HG02678 (cell line): Measurements from ENCODE around the gene ERBB4.

ENCODE experiments used
- ATAC-seq: cut with Tn5 transposase; IDR thresholded peaks from one replicate; pipeline ENCODE4 v1.9.1; 2021; ENCODE audit warnings: mild to moderate bottlenecking, moderate library complexity; ENCODE audit not compliant: unreplicated experiment

The ERBB4 gene

DNA sequence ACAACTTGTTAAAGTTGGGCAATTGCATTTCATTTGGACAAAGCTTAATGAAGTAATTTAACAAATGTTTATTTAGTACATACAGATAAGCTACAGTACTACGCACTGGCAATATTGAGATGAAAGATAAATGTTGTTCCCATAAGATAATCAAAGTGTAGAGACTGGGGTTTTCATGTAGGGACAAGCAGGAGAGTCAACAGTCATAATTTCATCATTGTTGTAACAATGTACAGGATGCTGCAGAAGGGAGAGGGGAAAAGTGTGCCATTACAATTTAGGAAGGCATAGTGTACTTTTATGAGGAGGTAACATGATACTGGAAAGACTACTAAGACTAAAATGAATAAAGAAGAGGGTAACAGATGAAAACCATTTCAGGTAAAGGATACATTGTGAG, 441.6 kb downstream of the ERBB4 start:
- no peak for ATAC-seq

DNA sequence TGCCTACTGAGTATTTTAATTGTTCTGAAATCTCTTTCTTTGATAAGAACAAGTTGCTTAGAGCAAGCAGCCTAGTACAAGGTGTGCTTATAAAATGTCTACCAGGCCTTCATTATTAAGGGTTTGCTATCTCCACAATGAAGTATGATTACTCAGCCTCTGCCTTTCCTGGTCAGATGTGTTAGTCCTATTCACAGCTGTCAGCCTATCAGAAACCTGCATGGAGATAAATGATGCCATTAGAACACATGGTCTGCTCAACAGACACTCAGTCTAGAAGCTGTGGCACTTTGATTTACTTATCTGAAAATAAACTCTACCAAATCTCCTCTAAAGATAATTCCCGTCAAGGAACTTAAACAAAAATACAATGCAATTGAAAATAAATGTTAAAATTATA, 448.7 kb downstream of the ERBB4 start:
- no peak for ATAC-seq

DNA sequence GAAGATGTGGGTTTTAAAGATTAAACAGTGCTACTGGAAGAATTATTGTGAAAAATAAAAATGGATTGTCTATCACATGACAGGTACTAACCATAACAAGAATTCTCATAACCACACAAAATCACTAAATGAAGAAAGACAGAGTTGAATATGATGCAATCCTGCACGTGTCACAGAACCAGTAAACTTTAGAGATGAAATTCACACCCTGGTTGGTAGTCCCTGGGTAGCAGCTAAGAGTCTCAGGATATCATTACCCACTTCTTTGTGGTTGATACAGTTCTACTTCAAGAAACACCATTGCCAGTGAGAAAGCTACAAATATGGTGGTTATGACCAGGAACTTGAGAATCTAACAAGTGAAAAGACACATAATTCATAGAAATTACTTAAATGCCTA, 450.2 kb downstream of the ERBB4 start:
- ATAC-seq, result no peak

DNA sequence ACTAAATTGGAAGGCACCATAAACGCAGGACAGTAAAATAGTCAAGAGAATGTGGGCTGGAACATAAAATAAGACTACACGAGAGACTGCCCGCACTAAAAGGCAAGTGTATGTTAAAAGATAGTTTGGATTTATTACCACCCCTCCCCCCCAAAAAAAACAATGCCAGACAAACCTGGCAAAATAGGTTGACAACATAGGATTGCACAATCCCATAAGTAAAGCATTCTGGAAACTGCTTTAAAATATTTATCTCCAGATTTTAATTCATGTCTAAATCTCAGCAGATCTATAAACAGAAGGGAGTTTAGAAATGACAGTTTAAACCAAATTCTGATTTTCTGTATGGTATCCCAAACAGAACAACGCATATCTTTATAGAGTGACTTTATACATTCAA, 455.1 kb downstream of the ERBB4 start:
- no peak for ATAC-seq

DNA sequence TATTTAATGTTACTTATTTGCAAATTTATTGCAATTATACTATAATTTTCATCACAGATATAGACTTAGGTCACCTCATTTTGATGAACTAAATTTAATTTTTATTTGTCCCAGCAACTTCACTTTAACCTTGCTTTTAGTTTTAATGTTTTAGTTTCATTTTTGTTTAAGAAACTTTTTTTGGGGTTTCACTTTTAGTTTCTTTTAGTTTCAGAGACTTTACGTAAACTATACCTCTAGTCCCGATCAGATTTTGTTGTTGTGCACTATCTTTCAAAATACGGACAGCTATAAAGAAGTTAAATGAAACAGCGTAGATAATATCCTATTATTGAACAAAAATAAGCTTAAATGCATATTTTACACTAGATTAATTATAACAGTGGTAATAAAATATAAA, 460.5 kb downstream of the ERBB4 start:
- ATAC-seq, result no peak

DNA sequence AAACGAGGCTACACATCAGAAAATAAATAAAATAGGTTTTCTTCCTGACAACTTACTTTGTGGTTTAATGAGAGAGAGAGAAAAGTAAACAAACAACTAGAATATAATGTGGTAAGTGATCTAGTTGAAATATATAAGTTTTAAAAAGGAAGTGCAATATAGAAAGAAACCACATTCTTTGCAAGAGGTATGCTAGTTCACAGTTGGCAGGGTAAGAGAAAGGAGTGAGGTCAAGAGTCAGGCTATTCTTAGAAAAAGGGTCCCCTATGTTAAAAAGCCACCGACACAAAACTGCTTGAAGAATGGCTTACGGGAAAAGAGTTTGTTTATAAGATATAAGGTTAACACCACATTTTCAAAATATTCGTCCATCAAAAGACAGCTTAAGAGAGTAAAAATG, 462.1 kb downstream of the ERBB4 start:
- no peak for ATAC-seq

DNA sequence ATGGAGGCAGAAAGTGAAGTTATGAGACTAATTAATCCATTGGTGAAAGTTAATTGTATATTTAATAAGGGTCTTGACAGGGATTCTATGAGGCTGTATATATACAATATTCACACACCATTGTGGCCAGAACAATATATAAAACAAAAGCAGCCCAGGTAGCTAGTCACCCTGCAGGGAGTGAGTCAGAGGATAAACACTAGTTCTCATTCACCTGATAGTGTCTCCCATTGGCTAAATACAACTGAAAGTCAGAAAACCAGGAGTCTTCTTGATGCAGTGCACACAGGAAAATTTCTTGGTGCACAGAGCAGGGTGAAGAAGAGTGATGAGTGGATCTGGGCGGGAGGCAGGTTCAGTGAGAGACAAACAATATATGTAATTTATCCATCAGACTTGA, 465.2 kb downstream of the ERBB4 start:
- ATAC-seq, result no peak

DNA sequence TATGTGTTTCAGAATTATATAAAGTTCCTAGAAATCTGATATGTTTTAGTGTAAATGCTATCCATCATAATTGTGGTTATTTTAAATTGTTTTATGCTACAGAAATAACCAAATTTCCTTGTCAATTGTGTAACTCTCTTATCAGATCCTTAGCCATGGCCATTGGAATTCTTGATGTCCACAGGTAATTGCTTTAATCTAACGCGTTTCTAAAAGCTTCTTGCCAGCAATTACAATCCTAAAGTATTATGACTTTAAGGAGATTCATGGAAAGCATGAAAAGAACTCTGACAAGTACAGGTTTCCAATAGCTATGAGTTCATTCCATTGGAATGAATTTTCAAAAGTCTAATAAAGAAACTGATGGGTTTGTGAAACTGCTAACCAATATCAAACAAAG, 472.1 kb downstream of the ERBB4 start:
- no peak for ATAC-seq

DNA sequence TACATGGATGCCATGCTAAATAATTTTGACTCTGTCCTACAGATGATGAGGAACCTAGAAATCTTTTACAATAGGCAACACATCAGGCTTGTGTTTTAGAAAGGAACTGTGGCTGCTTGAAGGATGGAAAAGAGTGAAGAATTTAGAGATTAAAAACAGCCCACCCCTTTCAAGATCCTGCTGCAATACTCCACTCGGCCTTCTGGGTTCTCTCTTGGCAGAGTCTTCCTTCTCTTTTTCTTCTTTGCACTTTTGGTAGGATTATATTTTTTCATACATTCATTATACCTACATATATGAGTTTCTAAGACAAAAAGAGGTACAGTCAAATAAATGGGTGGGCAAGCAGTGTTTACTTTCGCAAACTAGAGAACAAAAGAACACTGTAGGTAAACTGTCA, 474.3 kb downstream of the ERBB4 start:
- no peak for ATAC-seq

DNA sequence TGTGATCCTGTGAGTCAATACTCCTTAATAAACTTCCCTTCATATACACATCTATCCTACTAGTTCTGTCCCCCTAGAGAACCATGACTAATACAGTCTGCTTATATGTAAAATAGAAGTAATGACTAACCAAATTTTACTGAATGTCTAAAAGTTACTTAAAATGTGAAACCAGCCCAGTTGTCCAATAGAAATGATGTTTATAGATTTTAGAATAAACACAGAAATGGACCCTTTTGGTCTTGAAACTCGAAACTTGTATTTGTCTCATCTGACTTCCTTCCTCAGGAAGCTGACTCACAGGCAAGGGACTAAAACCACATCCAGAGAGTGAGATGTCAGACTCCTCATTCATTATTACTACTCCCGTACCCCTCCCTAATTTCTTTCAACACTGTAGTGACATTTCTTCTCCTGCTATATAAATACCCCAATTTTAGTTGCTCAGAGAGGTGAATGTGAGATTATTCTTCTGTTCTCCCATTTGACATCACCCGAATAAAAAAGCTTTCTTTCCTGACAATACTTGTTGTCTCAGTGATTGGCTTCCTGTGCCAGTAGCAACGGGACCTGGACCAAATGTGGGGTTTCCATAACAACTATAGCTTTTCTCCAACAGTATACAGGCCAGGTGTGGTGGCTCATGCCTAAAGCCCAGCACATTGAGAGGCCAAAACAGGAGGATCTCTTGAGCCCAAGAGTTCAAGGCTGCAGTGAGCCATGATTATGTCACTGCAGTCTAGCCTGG, 486.0 kb downstream of the ERBB4 start:
- no peak for ATAC-seq

DNA sequence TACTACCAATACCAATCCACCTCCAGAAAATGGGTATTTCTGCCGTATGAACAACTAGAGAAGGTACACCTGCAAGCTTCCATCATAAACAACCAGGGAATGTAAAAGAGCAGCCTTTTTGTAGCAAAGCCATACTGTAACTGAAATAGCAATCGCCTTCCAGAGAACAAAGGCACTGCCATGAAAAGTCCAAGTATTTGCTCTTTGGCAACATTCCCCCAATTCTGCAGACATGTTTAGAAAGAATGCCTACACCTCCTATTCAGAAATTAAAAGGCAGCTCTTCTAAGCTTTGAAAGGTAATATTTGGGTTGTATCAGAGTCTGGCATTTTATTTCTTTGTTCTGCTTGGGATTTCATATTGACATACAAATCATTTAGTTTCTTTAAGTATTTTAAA, 487.7 kb downstream of the ERBB4 start:
- ATAC-seq, result no peak

DNA sequence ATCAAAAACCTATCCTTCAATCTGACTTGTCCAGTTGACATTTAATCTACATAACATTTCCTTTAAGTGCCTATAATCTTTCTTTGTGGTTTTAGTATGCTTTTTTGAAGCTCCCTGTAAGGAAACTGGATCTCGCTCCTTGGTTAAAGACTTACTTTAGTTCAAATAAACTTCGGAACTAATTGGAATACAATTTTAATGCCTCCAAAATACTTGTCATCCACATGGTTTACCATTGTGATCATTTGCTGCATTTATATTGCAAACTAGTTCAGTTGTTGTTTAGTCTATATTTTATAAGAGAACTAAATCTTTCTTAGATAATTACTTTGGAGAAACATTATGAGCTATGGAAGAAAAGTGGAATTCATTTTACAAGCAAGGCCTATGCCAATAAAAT, 496.0 kb downstream of the ERBB4 start:
- ATAC-seq, result no peak

DNA sequence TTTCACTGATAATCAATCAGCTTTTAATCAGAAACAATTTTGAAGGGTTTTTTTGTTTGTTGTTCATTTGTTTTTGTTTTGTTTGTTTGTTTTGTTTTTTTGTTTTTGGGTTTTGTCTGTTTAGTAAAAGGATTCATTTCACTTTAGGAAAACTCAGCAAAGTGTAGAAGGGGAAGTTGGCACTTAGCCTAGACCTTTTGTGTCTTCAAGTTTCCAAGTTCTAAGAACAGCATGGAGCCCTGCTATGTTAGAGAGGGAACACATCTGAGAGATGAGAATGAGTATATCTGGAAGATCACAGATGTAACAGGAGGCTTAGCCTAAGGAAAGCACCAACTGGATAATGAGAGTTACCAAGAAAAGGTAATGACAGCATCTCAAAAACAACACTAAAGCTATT, 501.5 kb downstream of the ERBB4 start:
- ATAC-seq, result no peak

DNA sequence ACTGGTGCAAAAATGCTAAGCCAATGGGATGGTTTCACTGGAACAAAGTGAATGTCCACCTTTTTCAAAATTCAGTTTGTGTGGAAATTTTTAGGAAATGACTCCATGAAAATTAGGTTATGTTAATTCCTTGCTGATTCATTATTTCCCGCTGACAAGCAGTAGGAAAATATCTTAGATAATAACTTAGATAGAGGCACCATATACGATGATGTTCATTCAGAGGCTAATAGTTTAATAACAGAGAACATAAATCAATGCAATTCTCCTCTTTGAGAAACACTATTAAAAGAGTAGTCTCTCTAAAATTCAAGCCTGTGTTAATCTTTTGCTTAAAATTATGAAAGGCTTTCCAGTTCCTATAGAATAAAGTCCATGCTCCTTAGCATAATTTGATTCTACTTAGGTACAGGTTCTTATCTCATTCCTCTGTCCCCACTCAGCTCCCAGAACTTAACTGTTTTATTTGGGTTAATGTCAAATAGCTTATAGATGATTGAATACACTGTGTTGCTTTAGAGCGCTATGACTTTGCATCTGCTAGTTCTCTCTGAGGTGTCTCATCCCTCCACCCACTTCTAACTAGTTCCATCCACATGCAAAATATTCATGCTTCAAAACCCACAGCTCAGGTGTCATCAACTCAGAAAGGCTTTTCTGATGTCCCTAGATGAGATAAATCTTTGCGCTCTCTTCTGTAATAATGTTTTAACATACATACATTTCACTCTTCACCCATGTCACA, 503.6 kb downstream of the ERBB4 start:
- ATAC-seq, result no peak

DNA sequence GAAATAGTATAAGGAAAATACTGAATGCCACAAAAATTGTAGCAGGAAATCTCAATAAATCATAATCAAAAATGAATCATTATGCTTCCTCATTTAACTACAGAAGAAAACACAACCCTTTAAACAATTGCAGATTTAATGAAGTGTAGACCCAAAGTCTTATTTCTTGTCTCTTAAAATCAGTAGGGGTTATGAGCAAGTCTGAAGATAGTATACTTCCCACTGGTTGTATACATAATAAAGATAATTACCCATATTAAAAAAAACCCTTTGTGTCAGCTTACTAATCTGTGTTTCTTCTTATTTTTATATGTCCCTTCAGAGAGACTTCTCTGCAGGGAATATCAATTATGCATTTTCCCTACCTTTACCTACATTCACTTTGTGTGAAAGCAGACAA, 504.7 kb downstream of the ERBB4 start:
- no peak for ATAC-seq

DNA sequence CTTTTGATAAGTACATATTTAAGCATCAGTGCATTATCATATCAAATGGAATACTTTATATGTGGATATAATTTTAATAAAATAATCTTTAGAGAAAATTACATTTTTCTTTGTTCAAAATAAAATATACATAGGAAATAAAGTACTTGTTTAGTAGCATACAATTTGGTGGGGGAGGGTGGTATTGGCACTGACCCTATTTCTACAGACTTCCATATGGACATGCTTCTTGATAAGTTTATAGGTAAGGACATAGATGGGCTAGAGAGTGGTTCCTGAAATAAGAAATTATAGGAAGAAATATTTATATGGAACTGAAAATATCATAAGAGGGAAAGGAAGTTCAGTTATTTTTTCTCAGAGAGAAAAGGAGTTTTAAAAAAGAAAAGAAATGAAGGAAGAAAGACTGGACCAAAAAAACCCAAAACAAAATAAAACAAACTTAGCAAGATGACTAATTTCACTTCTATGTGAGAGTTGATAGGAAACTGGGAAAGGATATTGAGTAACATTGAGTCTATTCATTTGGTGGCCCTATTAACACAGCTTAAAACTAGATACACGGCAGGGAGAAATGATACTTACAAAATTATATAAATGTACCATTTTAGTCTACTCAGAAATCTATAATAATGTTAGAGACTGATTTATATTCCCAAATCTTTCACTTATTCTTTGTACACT, 505.9 kb downstream of the ERBB4 start:
- ATAC-seq, result no peak

DNA sequence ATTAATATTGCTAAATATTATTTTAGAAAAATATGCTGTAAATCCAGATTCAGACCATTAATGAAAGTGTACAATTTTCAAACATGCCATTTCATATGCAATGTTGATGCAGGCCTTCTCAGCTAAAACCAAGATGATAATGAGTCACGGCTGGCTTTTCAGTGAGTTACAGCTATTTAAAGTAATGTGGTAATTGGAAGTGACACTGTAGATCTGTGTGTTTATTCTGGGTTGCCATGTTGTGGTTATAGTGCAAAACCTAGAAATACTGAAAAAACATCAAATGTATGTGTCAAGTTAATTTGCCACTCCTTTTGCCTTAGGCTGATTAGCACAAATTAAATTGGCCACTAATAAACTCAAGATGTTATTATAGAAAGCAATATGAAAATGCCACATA, 506.6 kb downstream of the ERBB4 start:
- no peak for ATAC-seq

DNA sequence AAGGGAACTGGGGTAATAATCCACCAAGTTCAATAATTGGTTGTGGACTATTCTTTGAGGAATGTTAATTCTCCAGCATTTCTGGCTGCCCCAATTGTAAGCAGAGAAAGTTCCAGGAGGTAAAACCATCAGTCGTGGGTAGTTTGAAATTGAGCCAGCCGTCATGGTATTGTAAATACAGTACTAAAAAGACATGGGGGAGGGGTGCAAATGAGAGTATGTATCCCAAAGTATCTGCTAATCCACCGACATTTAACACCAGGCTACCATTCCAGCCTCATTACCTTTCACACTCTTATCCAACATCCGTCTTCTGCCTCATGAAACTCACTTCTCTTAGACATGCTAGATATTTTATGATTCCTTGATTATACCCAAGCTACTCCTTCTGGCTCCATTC, 507.9 kb downstream of the ERBB4 start:
- no peak for ATAC-seq

DNA sequence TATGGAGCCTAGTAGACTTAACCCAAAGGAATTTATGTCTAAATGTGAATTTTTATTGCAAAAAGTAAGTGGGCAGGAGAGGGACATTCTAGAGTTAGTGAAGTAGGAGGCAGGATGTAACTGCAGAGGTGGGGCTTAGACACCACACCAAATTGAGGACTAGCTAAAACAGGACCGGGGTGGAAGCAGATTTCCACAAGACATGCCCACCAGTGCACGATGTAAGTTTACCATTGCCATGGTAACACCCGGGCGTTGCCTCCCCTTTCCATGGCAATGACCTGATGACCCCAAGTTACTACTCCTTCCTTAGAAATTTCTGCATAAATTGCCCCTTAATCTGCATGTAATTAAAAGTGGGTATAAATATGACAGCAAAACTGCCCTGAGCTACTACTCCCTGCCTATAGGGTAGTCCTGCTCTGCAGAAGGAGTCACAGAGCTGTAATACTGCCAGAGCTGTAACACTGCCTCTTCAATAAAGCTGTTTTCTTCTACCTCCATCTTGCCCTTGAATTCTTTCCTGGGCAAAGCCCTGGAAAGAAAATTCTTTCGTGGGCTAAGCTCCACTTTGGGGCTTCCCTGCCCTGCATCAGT, 509.7 kb downstream of the ERBB4 start:
- ATAC-seq, result no peak

DNA sequence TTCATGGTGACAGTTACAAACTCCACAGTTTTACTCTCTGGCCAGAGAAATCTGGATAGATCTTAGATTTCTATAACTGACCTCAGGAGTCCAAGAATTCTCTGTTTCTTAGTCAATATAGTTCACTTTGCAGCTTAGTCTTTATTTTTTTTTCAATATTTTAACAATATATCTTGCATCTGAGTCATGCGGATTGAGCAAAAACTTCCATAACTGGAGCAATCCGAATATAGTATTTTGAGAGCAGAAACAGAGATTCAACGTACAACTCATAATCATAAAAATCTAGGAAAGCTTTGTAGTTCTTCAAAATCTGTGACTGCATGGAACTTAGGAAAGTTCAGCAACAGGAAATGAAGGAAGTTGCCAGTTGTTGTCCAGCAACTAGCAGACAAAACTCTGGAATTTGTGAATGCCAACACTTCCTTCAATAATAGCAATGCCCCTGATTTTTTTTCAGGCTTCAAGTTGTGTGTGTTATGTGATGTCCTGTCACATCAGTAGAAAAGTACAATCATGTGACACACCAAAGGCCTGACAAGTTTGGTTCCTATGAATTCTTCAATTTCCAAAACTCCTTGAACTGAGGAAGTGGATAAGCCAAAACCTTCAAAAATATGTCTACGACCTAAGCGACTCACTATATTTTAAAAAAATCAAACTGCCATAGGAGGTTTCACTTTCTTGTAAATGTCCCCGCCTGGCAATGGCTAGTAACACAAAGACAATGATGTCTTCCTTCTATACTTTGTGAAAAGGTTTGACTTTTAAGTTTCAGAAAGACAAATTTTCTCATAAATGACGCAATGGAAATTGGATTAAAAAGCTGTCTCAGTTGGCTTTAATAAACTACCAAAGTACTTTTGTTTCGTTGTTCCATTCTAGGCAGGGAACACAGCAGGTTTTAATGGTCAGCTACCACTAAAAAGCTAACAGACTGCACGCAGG, 510.6 kb downstream of the ERBB4 start:
- ATAC-seq, result no peak

DNA sequence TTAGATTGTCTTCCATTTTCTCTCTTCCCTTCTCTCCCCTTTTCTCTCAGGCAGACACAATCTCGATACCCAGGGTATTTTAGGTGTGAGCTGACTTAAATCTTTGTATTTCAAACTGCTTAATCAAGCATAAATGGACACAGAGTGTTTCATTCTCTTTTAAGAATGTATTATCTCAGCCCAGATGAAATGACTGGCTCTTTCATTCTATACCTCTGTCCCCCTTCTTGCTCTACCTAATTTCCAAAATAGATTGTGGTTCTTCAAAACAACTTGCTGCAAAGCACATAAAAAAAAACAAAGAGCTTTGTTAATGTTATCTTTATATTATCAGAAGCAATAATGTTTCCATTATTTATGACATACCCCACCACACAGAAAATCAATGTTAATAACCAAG, 514.6 kb downstream of the ERBB4 start:
- ATAC-seq, result no peak
